ENCODE data around the gene RESF1.

The RESF1 gene

GRCh38 chr12:31961137-31961536 is 1.9 kb downstream of the RESF1 start:
- no peak for DNase-seq (ENCODE audit: low read depth in 2 of 2)

- DNase-seq (ENCODE audit: low read depth in 2 of 2): no peak
Measured at GRCh38 chr12:31962076-31962475, 2.9 kb downstream of the RESF1 start.

- DNase-seq (ENCODE audit: low read depth in 2 of 2): no peak
Measured at GRCh38 chr12:31964280-31964679, 5.1 kb downstream of the RESF1 start.

GRCh38 chr12:31965090-31965489 is 5.9 kb downstream of the RESF1 start:
- DNase-seq (ENCODE audit: low read depth in 2 of 2): no peak

GRCh38 chr12:31966558-31967205 is 7.5 kb downstream of the RESF1 start:
- no peak for DNase-seq (ENCODE audit: low read depth in 2 of 2)

- no peak for DNase-seq (ENCODE audit: low read depth in 2 of 2)
Measured at GRCh38 chr12:31967539-31967938, 8.3 kb downstream of the RESF1 start.

- no peak for DNase-seq (ENCODE audit: low read depth in 2 of 2)
Measured at GRCh38 chr12:31970199-31970598, 11.0 kb downstream of the RESF1 start.

- DNase-seq (ENCODE audit: low read depth in 2 of 2): no peak
Measured at GRCh38 chr12:31973818-31974217, 14.6 kb downstream of the RESF1 start.

- DNase-seq (ENCODE audit: low read depth in 2 of 2): no peak
Measured at GRCh38 chr12:31974673-31975072, 15.5 kb downstream of the RESF1 start.

GRCh38 chr12:31984806-31985591 is 25.8 kb downstream of the RESF1 start:
- DNase-seq (ENCODE audit: low read depth in 2 of 2): no peak

- DNase-seq (ENCODE audit: low read depth in 2 of 2): no peak
Measured at GRCh38 chr12:31985832-31986231, 26.6 kb downstream of the RESF1 start.

- no peak for DNase-seq (ENCODE audit: low read depth in 2 of 2)
Measured at GRCh38 chr12:31989571-31990362, 30.6 kb downstream of the RESF1 start.

- DNase-seq (ENCODE audit: low read depth in 2 of 2): no peak
Measured at GRCh38 chr12:31991146-31991545, 31.9 kb downstream of the RESF1 start.

- DNase-seq (ENCODE audit: low read depth in 2 of 2): no peak
Measured at GRCh38 chr12:31991815-31992214, 32.6 kb downstream of the RESF1 start.

GRCh38 chr12:31999692-32000091 is 40.5 kb downstream of the RESF1 start:
- no peak for DNase-seq (ENCODE audit: low read depth in 2 of 2)

- DNase-seq (ENCODE audit: low read depth in 2 of 2): no peak
Measured at GRCh38 chr12:32000373-32001005, 41.3 kb downstream of the RESF1 start.

GRCh38 chr12:32002848-32003493 is 43.8 kb downstream of the RESF1 start:
- DNase-seq (ENCODE audit: low read depth in 2 of 2): no peak

- DNase-seq (ENCODE audit: low read depth in 2 of 2): no peak
Measured at GRCh38 chr12:32003654-32004053, 44.4 kb downstream of the RESF1 start.

GRCh38 chr12:32005496-32006125 is 46.4 kb downstream of the RESF1 start:
- DNase-seq (ENCODE audit: low read depth in 2 of 2): no peak
